Trophoblast cell (in vitro differentiated cells and primary cell): ENCODE results near the gene C1orf53.

Experiments used
- DNase-seq, 2 donors: peaks; one replicate each; pipeline ENCODE4 v3.0.0-alpha.2; 2016
- H2AFZ ChIP-seq: 2 replicates; pipeline ENCODE4 v1.6.1; 2013; ENCODE audit warnings: low read length, moderate library complexity, mild to moderate bottlenecking; ENCODE audit not compliant: insufficient read depth, poor library complexity
- H2AK5ac ChIP-seq: 2 replicates; pipeline ENCODE4 v1.6.1; 2013; ENCODE audit warnings: mild to moderate bottlenecking, low read length
- H2BK120ac ChIP-seq: 2 replicates; pipeline ENCODE4 v1.6.1; 2013; ENCODE audit warnings: low read length, mild to moderate bottlenecking, moderate library complexity; ENCODE audit not compliant: insufficient read depth, poor library complexity
- H2BK12ac ChIP-seq: 2 replicates; pipeline ENCODE4 v1.6.1; 2013; ENCODE audit warnings: mild to moderate bottlenecking, low read length, moderate library complexity
- H2BK5ac ChIP-seq: 2 replicates; pipeline ENCODE4 v1.6.1; 2013; ENCODE audit warnings: low read length, low read depth, moderate library complexity, mild to moderate bottlenecking; ENCODE audit not compliant: poor library complexity
- H3K14ac ChIP-seq: 2 replicates; pipeline ENCODE4 v1.6.1; 2013; ENCODE audit warnings: mild to moderate bottlenecking, low read length
- H3K18ac ChIP-seq: 2 replicates; pipeline ENCODE4 v1.6.1; 2013; ENCODE audit warnings: mild to moderate bottlenecking, low read length
- H3K23ac ChIP-seq: 2 replicates; pipeline ENCODE4 v1.6.1; 2013; ENCODE audit warnings: low read length
- H3K27ac ChIP-seq: 2 replicates; pipeline ENCODE4 v1.5.1; 2013; ENCODE audit warnings: low read depth, mild to moderate bottlenecking, inconsistent platforms, low read length, moderate library complexity
- H3K27me3 ChIP-seq: 2 replicates; pipeline ENCODE4 v1.6.1; 2013; ENCODE audit warnings: inconsistent platforms, mild to moderate bottlenecking, low read length, moderate library complexity; ENCODE audit not compliant: insufficient read depth
- H3K36me3 ChIP-seq, 2 experiments: 1 replicate in 1 of 2; 2 replicates in 1 of 2; pipeline ENCODE4 v1.6.1; 2013; ENCODE audit warnings: low read length in 2 of 2, mild to moderate bottlenecking in 2 of 2, moderate library complexity in 1 of 2; ENCODE audit not compliant: insufficient read depth in 2 of 2, control insufficient read depth in 1 of 2
- H3K4ac ChIP-seq: 2 replicates; pipeline ENCODE4 v1.6.1; 2013; ENCODE audit warnings: low read depth, mild to moderate bottlenecking, low read length, moderate library complexity
- H3K4me1 ChIP-seq, 2 experiments: 1 replicate in 1 of 2; 2 replicates in 1 of 2; pipeline ENCODE4 v1.6.1; 2013; ENCODE audit warnings: low read length in 2 of 2, mild to moderate bottlenecking in 2 of 2, moderate library complexity in 1 of 2; ENCODE audit not compliant: insufficient read depth in 2 of 2, control insufficient read depth in 1 of 2
- H3K4me2 ChIP-seq: 2 replicates; pipeline ENCODE4 v1.6.1; 2013; ENCODE audit warnings: inconsistent platforms, mild to moderate bottlenecking, low read length, moderate library complexity
- H3K4me3 ChIP-seq: 2 replicates; pipeline ENCODE4 v1.5.1; 2013; ENCODE audit warnings: mild to moderate bottlenecking, low read depth, low read length, inconsistent platforms
- H3K79me1 ChIP-seq: one replicate; pipeline ENCODE4 v1.6.1; 2013; ENCODE audit warnings: low read length
- H3K79me2 ChIP-seq: 2 replicates; pipeline ENCODE4 v1.6.1; 2013; ENCODE audit warnings: low read length, mild to moderate bottlenecking; ENCODE audit not compliant: control insufficient read depth, insufficient read depth, poor library complexity
- H3K9ac ChIP-seq: 2 replicates; pipeline ENCODE4 v1.6.1; 2013; ENCODE audit warnings: mild to moderate bottlenecking, low read length
- H3K9me3 ChIP-seq: 2 replicates; pipeline ENCODE4 v1.6.1; 2013; ENCODE audit warnings: low read depth, mild to moderate bottlenecking, control low read depth, inconsistent platforms, low read length; ENCODE audit not compliant: insufficient read depth
- H4K12ac ChIP-seq: 2 replicates; pipeline ENCODE4 v1.6.1; 2013; ENCODE audit warnings: low read depth, mild to moderate bottlenecking, low read length, moderate library complexity
- H4K8ac ChIP-seq: 2 replicates; pipeline ENCODE4 v1.6.1; 2013; ENCODE audit warnings: low read depth, mild to moderate bottlenecking, low read length, moderate library complexity
- H4K91ac ChIP-seq: one replicate; pipeline ENCODE4 v1.6.1; 2013; ENCODE audit warnings: low read depth, mild to moderate bottlenecking, low read length, moderate library complexity
- WGBS: extraction: QIAGEN DNeasy Blood & Tissue Kit; methylation state at CpG from one replicate; pipeline ENCODE4 v1.1.7; 2013; ENCODE audit warnings: missing lambda C conversion rate; ENCODE audit not compliant: insufficient read length, insufficient coverage; ENCODE audit errors: extremely low coverage; 5-methylcytosine and 5-hydroxymethylcytosine counted together

Gene C1orf53

GRCh38 chr1:197923038-197923437 lies 20.6 kb downstream of the C1orf53 start:
- no peak overlapping the region for H4K8ac ChIP-seq
- no peak overlapping the region for H2BK120ac ChIP-seq
- no peak overlapping the region for H3K23ac ChIP-seq
- peaks cover 5% of the 10 kb centered on the region for H3K9me3 ChIP-seq
- no peak overlapping the region for H3K27ac ChIP-seq
- no peak overlapping the region for H2AFZ ChIP-seq
- H4K12ac ChIP-seq: no peak overlapping the region
- H2BK5ac ChIP-seq: no peak overlapping the region
- H2AK5ac ChIP-seq: no peak overlapping the region
- H3K4me2 ChIP-seq: no peak overlapping the region
- H3K79me2 ChIP-seq: no peaks in the 10 kb centered on the region
- H3K36me3 ChIP-seq: no peaks in the 10 kb centered on the region
- H3K4me1 ChIP-seq: peaks cover 5 to 9% of the 10 kb centered on the region in 2 experiments
- DNase-seq: no peak
- no peak overlapping the region for H2BK12ac ChIP-seq
- H3K18ac ChIP-seq: no peak overlapping the region
- no peaks in the 10 kb centered on the region for H3K79me1 ChIP-seq
- no peak overlapping the region for H3K4ac ChIP-seq
- no peak overlapping the region for H3K4me3 ChIP-seq
- H3K14ac ChIP-seq: no peak overlapping the region
- no CpG with 5 or more reads among the region's 12 CpGs for WGBS
- no peak overlapping the region for H4K91ac ChIP-seq
- no peak overlapping the region for H3K9ac ChIP-seq
- H3K27me3 ChIP-seq: peaks cover 40% of the 10 kb centered on the region

GRCh38 chr1:197924516-197925123 lies 22.2 kb downstream of the C1orf53 start:
- no peaks in the 10 kb centered on the region for H3K79me1 ChIP-seq
- no CpG with 5 or more reads among the region's 4 CpGs for WGBS
- peaks cover 27% of the 10 kb centered on the region for H3K27me3 ChIP-seq
- H3K18ac ChIP-seq: no peak overlapping the region
- peak in 1 of 2 donors; percentile 73 for DNase-seq
- H2AK5ac ChIP-seq: no peak overlapping the region
- no peak overlapping the region for H3K27ac ChIP-seq
- H3K4me2 ChIP-seq: no peak overlapping the region
- H2BK120ac ChIP-seq: no peak overlapping the region
- H3K9ac ChIP-seq: no peak overlapping the region
- no peak overlapping the region for H2BK12ac ChIP-seq
- no peak overlapping the region for H4K8ac ChIP-seq
- H3K4ac ChIP-seq: no peak overlapping the region
- no peak overlapping the region for H3K14ac ChIP-seq
- H3K79me2 ChIP-seq: no peaks in the 10 kb centered on the region
- no peak overlapping the region for H3K4me3 ChIP-seq
- H2AFZ ChIP-seq: no peak overlapping the region
- H3K36me3 ChIP-seq: no peaks in the 10 kb centered on the region
- no peak overlapping the region for H3K23ac ChIP-seq
- H3K4me1 ChIP-seq: peaks cover 5 to 7% of the 10 kb centered on the region in 2 experiments
- no peak overlapping the region for H4K91ac ChIP-seq
- no peak overlapping the region for H2BK5ac ChIP-seq
- peaks cover 3% of the 10 kb centered on the region for H3K9me3 ChIP-seq
- H4K12ac ChIP-seq: no peak overlapping the region

- H2AFZ ChIP-seq: no peak overlapping the region
- H4K91ac ChIP-seq: no peak overlapping the region
- H3K18ac ChIP-seq: no peak overlapping the region
- no peak overlapping the region for H3K23ac ChIP-seq
- DNase-seq: no peak
- WGBS: no CpG with 5 or more reads among the region's 8 CpGs
- H3K4me3 ChIP-seq: no peak overlapping the region
- no peak overlapping the region for H3K9ac ChIP-seq
- H3K4me1 ChIP-seq: no peaks in the 10 kb centered on the region
- H2BK5ac ChIP-seq: no peak overlapping the region
- no peaks in the 10 kb centered on the region for H3K79me2 ChIP-seq
- peaks cover 2% of the 10 kb centered on the region for H3K27me3 ChIP-seq
- no peak overlapping the region for H2BK12ac ChIP-seq
- H3K4me2 ChIP-seq: no peak overlapping the region
- no peak overlapping the region for H2BK120ac ChIP-seq
- no peaks in the 10 kb centered on the region for H3K36me3 ChIP-seq
- no peak overlapping the region for H2AK5ac ChIP-seq
- no peak overlapping the region for H4K8ac ChIP-seq
- no peak overlapping the region for H3K27ac ChIP-seq
- no peaks in the 10 kb centered on the region for H3K9me3 ChIP-seq
- H3K79me1 ChIP-seq: no peaks in the 10 kb centered on the region
- H3K14ac ChIP-seq: no peak overlapping the region
- H4K12ac ChIP-seq: no peak overlapping the region
- H3K4ac ChIP-seq: no peak overlapping the region
Measured at GRCh38 chr1:197927908-197928665, 25.7 kb downstream of the C1orf53 start.

GRCh38 chr1:197928849-197929336 lies 26.5 kb downstream of the C1orf53 start:
- Histone ChIP-seq H3K36me3 (no peaks in the 10 kb centered on the region), H2AK5ac (no peak overlapping the region), H4K12ac (no peak overlapping the region), H2BK120ac (no peak overlapping the region), H2AFZ (no peak overlapping the region), H4K8ac (no peak overlapping the region), H3K4me1 (no peaks in the 10 kb centered on the region), H3K9ac (no peak overlapping the region), H3K23ac (no peak overlapping the region), H3K4ac (no peak overlapping the region), H2BK12ac (no peak overlapping the region), H3K14ac (no peak overlapping the region), H3K27ac (no peak overlapping the region), H3K9me3 (no peaks in the 10 kb centered on the region), H2BK5ac (no peak overlapping the region), H3K4me2 (peak overlapping the region; percentile 29), H3K4me3 (no peak overlapping the region), H3K79me2 (no peaks in the 10 kb centered on the region), H4K91ac (no peak overlapping the region), H3K79me1 (no peaks in the 10 kb centered on the region), H3K27me3 (no peaks in the 10 kb centered on the region), H3K18ac (no peak overlapping the region)
- no CpG with 5 or more reads among the region's 15 CpGs for WGBS
- DNase-seq: no peak
